Pancreas (tissue), 10 donors: ENCODE results near the gene CASP9. TPM values are rescaled to one million over a fixed set of nuclear protein-coding genes. Genes with fewer than 3 reads are reported as not detected.
"Not testable (repeated sequence)": the region's sequence is repeated elsewhere in the genome, so short reads cannot be mapped to it uniquely, and the experiment has no call there.

Experiments
- ATAC-seq, 4 donors: fragments of 200-7000 bp; cut with Tn5 transposase; one replicate each; pipeline versions ENCODE4 v1.8.0 to v1.9.1; 2020; ENCODE audit warnings: mild to moderate bottlenecking in 4 of 4, moderate library complexity in 4 of 4
- DNase-seq, 6 donors: peaks; one replicate each; pipeline ENCODE4 v3.0.0-alpha.2; 2020
- FAIRE-seq: peaks from 2 replicates; lab custom pipeline; 2012; peaks lifted over from hg19 to GRCh38; lab: Jason Lieb, UNC
- H3K27ac ChIP-seq, 4 donors: fragments of 200-600 bp; sonication (generic); 1 replicate in 3 of 4; 2 replicates in 1 of 4; pipeline versions ENCODE4 v1.5.0 to v1.8.0; 2020
- H3K27me3 ChIP-seq, 4 donors: fragments of 200-600 bp; one replicate each; pipeline ENCODE4 v1.8.0; 2021
- H3K36me3 ChIP-seq, 3 donors: fragments of 200-600 bp; sonication (generic) in 1 of 3; one replicate each; pipeline versions ENCODE4 v1.5.0 to v1.8.0; 2020 to 2021
- H3K4me1 ChIP-seq, 3 donors: fragments of 200-600 bp; one replicate each; pipeline ENCODE4 v1.8.0; 2021
- H3K4me3 ChIP-seq, 4 donors: fragments of 200-600 bp; sonication (generic) in 2 of 4; one replicate each; pipeline versions ENCODE4 v1.5.0 to v1.8.0; 2020 to 2021
- H3K9me3 ChIP-seq, 4 donors: fragments of 200-600 bp; one replicate each; pipeline ENCODE4 v1.8.0; 2021
- WGBS, 2 donors: extraction: QIAGEN DNeasy Blood & Tissue Kit; methylation state at CpG; one replicate each; pipeline ENCODE4 v1.1.7; 2013; 5-methylcytosine and 5-hydroxymethylcytosine counted together
- intact Hi-C, 3 donors: fragments of 100-400 bp; cut with DNase I; formaldehyde crosslinking; loops; one replicate each; pipeline versions ENCODE4 v1.11.1 to v1.14.2; 2022
- polyA plus RNA-seq, 2 donors: library from polyadenylated mRNA; stranded (reverse); fragments of 200-250 nt; gene quantifications; one replicate each; pipeline ENCODE4 v1.2.3, GENCODE V29; 2013
- total RNA-seq, 6 donors: library from RNA; stranded (reverse); fragmentation: NEBNext Ultra II Directional in 4 of 6; extraction: Animal tissue kit (Norgen Biotek cat#: 25700) in 4 of 6; gene quantifications; one replicate each; pipeline versions ENCODE4 v1.2.1 to v1.2.4, GENCODE V29; 2021 to 2023
- TF ChIP-seq, protein P1 (sequence below), 4 donors: fragments of 200-600 bp; sonication (generic) in 3 of 4; IDR thresholded peaks; one replicate each; pipeline versions ENCODE4 v1.5.0 to v1.8.0; 2021; ENCODE audit warnings: antibody characterized with exemption in 4 of 4
- donor health status: healthy with polysubstance abuse.
- donor health status: DM: no; HTN: no; CAD: no; lungs with moderate emphysema.
- donor health status: DM: no; HTN: no; CAD: no.
- donor health status: control.
- donor health status: control.
- donor health status: Bipolar disorder and iron deficiency.
- donor health status: DM: yes; HTN: yes; CAD: no.
- donor health status: DM: no; HTN: no; CAD: no.
- donor health status: DM: no; HTN: no; CAD: no.
- donor health status: DM: yes; HTN: yes; CAD: no.

The CASP9 gene
- total and polyA plus RNA-seq, 8 donors: 6.6 to 32.0 (median 8.9) TPM

DNA sequence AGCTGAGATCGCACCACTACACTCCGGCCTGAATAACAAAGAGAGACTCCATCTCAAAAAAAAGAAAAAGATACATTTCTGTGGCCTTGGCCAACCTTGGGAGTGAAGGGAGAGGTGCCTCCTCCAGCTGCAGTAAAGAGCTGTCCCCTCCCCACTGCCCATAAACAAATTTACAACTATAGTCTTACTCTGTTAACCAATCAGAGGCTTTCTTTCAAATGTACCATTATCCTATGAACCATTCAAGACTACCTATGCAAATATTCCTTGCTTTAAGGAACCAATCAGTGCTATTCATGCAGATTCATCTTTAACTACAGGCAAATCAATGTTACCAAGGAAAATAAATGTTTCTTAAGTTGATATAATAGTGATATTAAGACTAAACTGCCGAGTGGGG lies 47.1 kb downstream of the CASP9 start:
- Histone ChIP-seq H3K36me3 (no peaks in the 10 kb centered on the region), H3K27ac (peak overlapping the region in 2 of 4 donors; percentile 36 to 62), H3K27me3 (no peaks in the 10 kb centered on the region), H3K4me1 (peaks cover 5 to 15% (median 13%) of the 10 kb centered on the region in 3 donors), H3K9me3 (no peaks in the 10 kb centered on the region), H3K4me3 (no peak overlapping the region)
- 36 to 42% methylated on average over 3 of the region's 3 CpGs for WGBS, 2 donors
- TF ChIP-seq, protein P1, sequence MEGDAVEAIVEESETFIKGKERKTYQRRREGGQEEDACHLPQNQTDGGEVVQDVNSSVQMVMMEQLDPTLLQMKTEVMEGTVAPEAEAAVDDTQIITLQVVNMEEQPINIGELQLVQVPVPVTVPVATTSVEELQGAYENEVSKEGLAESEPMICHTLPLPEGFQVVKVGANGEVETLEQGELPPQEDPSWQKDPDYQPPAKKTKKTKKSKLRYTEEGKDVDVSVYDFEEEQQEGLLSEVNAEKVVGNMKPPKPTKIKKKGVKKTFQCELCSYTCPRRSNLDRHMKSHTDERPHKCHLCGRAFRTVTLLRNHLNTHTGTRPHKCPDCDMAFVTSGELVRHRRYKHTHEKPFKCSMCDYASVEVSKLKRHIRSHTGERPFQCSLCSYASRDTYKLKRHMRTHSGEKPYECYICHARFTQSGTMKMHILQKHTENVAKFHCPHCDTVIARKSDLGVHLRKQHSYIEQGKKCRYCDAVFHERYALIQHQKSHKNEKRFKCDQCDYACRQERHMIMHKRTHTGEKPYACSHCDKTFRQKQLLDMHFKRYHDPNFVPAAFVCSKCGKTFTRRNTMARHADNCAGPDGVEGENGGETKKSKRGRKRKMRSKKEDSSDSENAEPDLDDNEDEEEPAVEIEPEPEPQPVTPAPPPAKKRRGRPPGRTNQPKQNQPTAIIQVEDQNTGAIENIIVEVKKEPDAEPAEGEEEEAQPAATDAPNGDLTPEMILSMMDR (IDR thresholded peaks at IDR 0.05): no peak
- peak; percentile 33 to 46 (median 35) for ATAC-seq
- no peak for DNase-seq
- FAIRE-seq: no peak
- intact Hi-C loops: no loop called here

DNA sequence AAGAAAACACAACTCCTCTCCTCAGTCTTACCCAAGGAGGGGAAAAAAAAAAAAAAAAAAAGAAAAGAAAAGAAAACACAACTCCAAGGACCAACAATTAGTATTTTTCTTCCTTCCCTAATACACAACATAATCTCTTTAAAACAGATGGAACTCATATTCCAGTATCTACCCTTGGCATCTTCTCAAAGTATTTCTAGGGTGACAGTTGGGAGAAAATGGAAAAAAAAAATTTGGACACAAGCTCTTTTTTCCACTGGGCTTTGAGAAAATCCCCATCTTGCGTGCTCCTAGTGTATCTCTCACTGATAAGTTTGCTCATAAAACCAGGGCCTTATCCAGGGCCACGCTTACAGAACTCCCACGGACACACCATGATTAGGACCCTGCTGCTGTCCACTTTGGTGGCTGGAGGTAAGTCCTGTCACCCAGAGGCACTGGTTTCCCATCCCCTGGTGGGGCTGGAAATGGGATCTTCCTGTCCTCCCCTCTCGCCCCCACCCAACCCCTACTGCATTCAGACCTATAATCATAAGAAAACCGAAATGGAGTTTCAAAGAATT lies 48.2 kb downstream of the CASP9 start, which contains the start of gene CELA2B:
Gene CELA2B (plus strand): TSS at position 353 of the 563 bp plus-strand sequence. CDS start 22 bp downstream, at position 375.
- no peak for FAIRE-seq
- 41 to 42% methylated on average over 5 of the region's 5 CpGs for WGBS, 2 donors

DNA sequence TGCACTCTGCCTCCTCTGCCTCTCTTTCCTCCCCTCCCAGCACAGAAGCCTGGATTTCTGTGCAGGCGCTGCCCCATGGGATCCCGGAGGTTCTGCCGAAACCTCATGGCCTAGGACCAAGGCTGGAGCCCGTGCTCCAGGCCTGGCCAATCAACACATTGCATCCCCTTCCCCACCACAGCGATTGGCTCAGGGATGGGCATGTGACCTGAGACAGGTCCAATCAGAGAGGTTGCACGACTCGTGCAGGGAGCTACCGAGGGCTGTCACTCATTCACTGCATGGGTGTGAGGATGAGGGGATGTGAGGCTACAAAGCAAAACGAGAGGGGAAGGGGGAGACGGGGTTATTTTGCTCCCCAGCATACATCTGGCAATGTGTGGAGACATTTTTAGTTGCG lies 51.4 kb downstream of the CASP9 start:
- ATAC-seq: peak in 1 of 4 donors; percentile 11
- TF ChIP-seq, protein P1 (IDR thresholded peaks at IDR 0.05): no peak

More for the DNA sequence above, 48.2 kb downstream of the CASP9 start, which contains the start of gene CELA2B:
- ATAC-seq: peak in 3 of 4 donors; percentile 7 to 52 (median 33)
- intact Hi-C loops: no loop called here
- Histone ChIP-seq H3K4me1 (peaks cover 5 to 15% (median 13%) of the 10 kb centered on the region in 3 donors), H3K9me3 (no peaks in the 10 kb centered on the region), H3K36me3 (no peaks in the 10 kb centered on the region), H3K27me3 (no peaks in the 10 kb centered on the region), H3K27ac (peak within 1 kb of the TSS in 3 of 4 donors; percentile 18 to 62 (median 36)), H3K4me3 (no peak within 1 kb of the TSS)
- TF ChIP-seq, protein P1 (IDR thresholded peaks at IDR 0.05): no peak
- no peak for DNase-seq

DNA sequence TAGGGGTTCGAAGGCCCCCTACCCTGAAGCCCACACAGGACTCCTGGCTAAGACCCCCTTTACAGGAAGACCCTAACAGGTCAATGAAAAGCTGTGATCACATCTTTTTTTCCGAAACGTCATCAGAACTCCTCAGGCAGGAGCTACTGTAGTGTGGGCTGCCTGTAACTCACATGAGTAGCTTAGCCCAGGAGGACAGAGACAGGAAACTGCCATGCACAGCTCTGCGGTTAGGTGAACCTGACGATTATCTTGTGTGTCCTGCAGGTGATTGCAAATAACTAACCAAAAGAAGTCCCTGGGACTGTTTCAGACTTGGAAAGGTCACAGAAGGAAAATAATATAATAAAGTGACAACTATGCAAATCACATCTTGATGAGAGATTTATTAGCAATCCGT lies 52.3 kb downstream of the CASP9 start:
- ATAC-seq, FAIRE-seq, H3K4me3 ChIP-seq, DNase-seq, H3K27me3 ChIP-seq, H3K36me3 ChIP-seq, intact Hi-C loops, H3K27ac ChIP-seq, H3K9me3 ChIP-seq: not testable (repeated sequence)
- peaks cover 5 to 15% (median 13%) of the 10 kb centered on the region in 3 donors for H3K4me1 ChIP-seq
- 40 to 43% methylated on average over 6 of the region's 6 CpGs for WGBS, 2 donors

More for the DNA sequence above, 51.4 kb downstream of the CASP9 start:
- Histone ChIP-seq H3K27ac (no peak overlapping the region), H3K4me3 (no peak overlapping the region), H3K36me3 (no peaks in the 10 kb centered on the region), H3K4me1 (peaks cover 5 to 20% (median 13%) of the 10 kb centered on the region in 3 donors), H3K9me3 (no peaks in the 10 kb centered on the region), H3K27me3 (no peaks in the 10 kb centered on the region)
- DNase-seq (no peak), FAIRE-seq (no peak)
- 46 to 47% methylated on average over 11 of the region's 11 CpGs for WGBS, 2 donors
- intact Hi-C loops: no loop called here

DNA sequence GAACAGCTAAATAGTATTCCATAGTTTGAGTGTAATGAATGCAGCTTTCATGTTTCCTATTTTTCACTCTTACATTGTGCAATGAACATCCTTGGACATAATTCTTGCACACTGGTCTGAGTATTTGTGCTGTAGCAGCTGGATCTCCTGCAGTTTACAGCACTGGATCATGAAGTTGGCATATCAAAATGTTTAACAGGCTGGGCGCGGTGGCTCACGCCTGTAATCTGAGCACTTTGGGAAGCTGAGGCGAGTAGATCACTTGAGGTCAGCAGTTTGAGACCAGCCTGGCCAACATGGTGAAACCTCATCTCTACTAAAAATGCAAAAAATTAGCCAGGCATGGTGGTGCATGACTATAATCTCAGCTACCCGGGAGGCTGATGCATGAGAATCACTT lies 52.9 kb downstream of the CASP9 start:
- DNase-seq, ATAC-seq, H3K36me3 ChIP-seq, H3K27me3 ChIP-seq, H3K9me3 ChIP-seq, intact Hi-C loops, H3K27ac ChIP-seq, FAIRE-seq, H3K4me3 ChIP-seq: not testable (repeated sequence)
- 39 to 42% methylated on average over 5 of the region's 5 CpGs for WGBS, 2 donors
- peaks cover 4 to 15% (median 13%) of the 10 kb centered on the region in 3 donors for H3K4me1 ChIP-seq

DNA sequence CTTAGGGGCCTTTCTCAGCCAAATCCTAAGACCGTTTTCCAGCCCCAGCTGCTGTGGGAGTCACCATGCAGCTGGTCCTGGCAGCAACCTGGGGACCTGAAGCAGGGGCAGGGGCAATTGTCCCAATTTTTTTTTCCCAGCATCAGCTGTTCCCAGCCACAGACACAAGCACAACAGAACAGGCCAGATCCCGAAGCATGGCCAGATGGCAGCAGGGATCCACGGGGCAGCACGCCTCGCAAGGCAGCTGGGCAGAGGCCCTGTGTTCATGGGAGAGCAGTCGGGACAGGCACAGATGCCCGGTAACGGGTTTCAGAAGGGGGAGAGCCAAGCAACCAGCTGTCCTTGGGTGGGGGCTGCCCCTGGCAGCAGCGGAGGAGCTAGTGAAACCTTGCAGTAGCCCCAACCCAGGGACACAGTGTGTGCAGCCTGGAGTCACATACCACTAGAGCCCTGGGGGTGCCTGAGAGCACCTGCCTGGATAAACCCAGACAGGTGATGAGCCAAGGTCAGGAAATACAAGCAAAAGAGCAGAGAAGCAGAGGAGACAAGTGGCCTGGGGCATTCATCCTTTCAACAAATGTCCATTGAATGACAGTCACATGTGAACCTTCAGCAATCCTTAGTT lies 54.1 kb downstream of the CASP9 start:
- Histone ChIP-seq H3K27ac (peak overlapping the region; percentile 11 to 52 (median 38)), H3K4me1 (peaks cover 0 to 15% (median 4%) of the 10 kb centered on the region in 3 donors)
- FAIRE-seq, H3K4me3 ChIP-seq, H3K27me3 ChIP-seq, H3K9me3 ChIP-seq, H3K36me3 ChIP-seq, intact Hi-C loops: not testable (repeated sequence)
- WGBS, 2 donors: 24 to 46% methylated on average over 9 of the region's 9 CpGs
- DNase-seq (peak in 1 of 6 donors; percentile 59), ATAC-seq (peak; percentile 13 to 51 (median 32))
